WI38 (cell line): Measurements from ENCODE around the gene SDK2.

Experiments
- H3K4me3 ChIP-seq: 2 replicates; pipeline ENCODE4 v1.5.1; 2011; ENCODE audit warnings: low read depth, mild to moderate bottlenecking, control low read depth, low read length
- TF ChIP-seq, protein P1 (sequence below): IDR thresholded peaks from 2 replicates; pipeline ENCODE4 v1.5.1; 2012; ENCODE audit warnings: low read depth, mild to moderate bottlenecking, control low read depth, low read length

Gene SDK2

DNA sequence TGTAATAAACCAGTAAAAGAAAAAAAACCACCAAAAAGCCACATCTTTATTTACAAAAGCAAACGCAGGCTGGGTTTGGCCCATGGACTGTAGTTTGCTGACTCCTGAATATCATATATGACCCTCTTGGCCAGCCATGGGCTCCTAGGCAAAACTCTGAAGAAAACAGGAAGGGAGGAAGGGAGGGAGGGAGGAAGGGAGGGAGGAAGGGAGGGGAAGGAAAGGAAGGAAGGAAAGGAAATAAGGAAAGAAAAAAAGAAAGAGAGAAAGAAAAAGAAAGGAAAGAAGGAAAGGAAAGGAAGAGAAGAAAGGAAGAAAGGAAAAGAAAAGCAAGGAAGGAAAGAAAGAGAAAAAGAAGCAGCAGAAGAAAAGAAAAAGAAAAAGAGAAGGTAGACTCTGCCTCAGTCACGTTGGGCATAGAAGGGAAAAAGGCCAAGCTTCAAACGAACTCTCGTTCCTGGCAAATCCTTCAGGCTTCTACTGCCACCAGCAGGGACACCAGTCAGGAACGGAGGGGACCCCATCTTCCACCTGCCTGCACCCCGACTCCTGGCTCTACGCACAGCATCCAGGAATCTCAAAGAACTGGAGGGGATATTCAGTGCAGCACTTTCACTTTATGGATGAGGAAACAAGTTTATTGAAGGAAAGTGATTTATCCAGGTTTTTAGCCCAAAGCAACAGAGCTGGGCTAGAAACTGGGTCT is 354.5 kb downstream of the SDK2 start:
- TF ChIP-seq, protein P1, sequence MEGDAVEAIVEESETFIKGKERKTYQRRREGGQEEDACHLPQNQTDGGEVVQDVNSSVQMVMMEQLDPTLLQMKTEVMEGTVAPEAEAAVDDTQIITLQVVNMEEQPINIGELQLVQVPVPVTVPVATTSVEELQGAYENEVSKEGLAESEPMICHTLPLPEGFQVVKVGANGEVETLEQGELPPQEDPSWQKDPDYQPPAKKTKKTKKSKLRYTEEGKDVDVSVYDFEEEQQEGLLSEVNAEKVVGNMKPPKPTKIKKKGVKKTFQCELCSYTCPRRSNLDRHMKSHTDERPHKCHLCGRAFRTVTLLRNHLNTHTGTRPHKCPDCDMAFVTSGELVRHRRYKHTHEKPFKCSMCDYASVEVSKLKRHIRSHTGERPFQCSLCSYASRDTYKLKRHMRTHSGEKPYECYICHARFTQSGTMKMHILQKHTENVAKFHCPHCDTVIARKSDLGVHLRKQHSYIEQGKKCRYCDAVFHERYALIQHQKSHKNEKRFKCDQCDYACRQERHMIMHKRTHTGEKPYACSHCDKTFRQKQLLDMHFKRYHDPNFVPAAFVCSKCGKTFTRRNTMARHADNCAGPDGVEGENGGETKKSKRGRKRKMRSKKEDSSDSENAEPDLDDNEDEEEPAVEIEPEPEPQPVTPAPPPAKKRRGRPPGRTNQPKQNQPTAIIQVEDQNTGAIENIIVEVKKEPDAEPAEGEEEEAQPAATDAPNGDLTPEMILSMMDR = no peak
- H3K4me3 ChIP-seq = no peak overlapping the region

DNA sequence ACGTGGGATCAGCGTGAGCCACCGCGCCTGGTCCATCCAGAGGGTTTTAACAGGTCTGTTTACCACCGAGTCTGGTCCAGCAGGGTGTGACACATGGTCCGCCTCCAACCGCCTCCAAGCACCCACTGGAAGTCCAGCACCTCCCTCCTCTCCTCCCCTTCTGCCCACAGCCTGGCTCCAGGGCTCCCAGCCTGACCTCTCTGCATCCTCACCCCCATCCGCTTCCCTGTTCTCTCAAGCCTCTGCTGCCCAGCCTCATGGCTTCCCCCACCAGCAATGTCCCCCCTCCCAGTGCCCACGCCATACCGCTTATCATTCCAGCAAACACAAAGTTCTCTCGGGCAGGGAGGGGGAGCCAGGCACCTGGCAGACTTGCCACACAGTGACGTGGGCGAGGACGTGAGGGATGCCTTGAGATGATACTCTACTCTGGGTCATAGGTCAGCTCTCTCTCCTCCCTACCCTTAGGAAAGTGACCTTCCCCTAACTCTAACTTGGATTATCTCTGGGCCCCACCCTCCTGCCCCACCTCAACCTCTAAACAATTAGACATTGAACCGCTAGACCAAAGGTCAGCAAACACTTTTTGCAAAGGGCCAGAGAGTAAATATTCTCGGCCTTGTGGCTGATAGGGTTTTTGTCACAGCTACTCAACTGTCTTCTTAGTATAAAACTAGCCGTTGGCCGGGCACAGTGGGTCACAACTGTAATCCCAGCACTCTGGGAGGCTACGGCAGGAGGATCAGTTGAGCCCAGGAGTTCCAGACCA is 355.5 kb downstream of the SDK2 start:
- TF ChIP-seq, protein P1 = no peak
- H3K4me3 ChIP-seq = no peak overlapping the region

DNA sequence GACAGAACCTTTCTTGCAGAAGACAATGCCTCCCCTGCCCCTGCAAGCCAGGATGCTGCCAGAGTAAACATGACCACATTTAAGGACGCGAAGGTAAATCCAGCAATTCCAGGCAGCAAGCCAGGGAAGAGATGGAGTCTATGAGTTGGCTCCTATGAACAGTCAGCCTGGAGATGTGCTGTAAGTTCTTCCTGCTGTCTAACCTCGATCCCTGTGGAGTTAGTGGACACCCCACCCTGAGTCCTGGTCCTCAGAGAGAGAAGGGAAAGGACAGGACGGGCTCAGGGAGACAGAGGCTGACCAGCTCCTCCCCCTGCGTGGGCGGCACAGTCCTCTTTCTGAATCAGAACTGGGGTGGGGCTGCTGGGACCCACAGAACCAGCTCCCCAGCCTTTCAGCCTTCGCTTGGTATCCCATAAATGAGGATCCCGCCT is 357.4 kb downstream of the SDK2 start:
- no peak overlapping the region for H3K4me3 ChIP-seq

DNA sequence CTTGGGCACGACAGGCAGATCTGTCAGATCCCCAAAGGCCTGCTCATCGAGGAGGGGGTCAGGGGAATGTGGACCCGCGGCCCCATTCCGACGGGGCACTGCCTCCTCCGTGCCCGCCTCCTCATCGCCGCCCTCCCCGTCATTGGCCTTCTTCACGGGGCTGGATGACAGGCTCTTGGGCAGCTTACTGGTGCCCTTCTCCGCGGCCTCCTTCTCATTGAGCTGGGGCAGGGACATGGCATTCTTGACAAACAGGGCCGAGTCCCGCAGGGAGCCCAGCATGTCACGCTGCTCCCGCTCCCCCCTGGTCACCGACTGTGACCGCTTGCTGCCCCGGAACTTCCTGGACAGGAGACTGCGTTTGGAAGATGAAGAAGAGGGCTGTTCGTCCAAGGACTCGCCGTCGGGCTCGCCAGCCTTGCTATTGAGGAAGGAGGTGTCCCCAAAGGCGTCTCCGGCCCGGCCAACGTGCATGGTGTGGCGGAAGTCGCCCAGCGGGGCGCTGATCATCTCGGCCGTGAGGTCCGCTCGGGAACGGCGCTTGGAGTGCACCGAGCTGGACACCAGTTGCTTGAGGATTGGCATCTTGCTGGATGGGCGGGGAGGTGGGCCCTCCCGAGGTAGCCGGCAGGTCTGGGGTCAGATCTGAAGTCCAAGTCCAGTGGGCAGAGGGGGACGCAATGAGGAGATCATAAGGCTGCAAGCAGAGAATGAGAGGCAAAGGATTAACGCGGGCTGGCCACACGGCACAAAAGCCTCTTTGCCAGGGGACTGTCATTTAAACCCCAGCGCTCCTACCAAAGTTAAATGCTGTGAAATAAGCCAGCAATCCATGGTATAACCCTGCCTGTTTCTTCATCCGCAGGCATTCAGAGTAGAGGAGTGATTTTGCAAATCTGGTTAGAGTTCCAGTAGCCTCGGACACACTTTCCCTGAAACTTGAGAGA is 358.1 kb downstream of the SDK2 start:
- TF ChIP-seq, protein P1 = no peak
- H3K4me3 ChIP-seq = no peak overlapping the region

More for the DNA sequence above, 357.4 kb downstream of the SDK2 start:
- TF ChIP-seq, protein P1 = no peak

DNA sequence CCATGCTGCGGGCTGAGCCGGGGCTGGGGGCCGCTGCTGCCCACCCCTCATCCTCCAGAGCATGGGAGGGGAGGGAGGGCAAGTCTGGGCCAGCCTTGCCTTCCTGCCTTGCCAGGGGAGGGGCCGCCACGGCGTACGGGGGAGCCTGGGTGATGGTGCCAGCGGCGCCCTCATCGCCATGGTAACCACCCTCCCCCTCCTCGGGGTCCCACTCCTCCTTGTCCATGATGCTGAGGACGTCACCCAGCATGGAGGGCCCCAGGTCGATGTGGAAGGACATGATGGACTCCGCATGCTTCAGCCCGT is 358.7 kb downstream of the SDK2 start:
- TF ChIP-seq, protein P1 = no peak
- no peak overlapping the region for H3K4me3 ChIP-seq

DNA sequence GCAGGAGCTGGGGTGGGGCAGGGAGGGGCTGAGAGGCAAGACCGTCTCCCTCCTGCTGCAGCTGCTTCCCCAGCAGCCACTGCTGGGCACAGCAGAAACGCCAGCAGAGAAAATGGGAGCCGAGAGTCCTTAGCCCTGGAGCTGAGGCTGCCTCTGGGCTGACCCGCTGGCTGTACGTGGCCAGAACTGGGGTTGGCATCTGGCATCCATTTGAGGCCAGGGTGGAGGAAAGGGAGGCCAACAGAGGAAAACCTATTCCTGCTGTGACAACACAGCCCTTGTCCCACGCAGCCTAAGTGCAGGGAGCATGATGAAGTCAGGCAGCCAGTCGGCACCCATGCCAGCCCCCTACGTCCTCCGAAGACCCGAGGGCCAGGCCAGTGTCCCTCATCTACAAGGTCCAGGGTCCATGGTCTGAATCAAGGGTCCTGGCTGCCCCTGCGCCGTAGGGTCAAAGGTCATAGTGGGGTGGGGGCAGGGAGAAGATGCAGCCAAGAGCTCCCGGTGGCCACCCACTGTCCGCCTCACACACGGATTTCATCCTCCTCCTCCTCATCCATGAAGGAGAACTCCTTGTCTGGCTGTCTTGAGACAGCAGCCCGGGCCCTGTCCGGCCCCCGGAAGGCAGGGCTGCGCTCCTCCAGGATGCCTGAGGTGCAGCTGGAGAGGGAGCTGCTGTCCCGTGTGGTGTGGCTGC is 359.2 kb downstream of the SDK2 start:
- TF ChIP-seq, protein P1 = no peak
- H3K4me3 ChIP-seq = no peak overlapping the region
